HepG2 (cell line): ENCODE data around the gene AJM1. TPM values are rescaled to one million over a fixed set of nuclear protein-coding genes. Genes with fewer than 3 reads are reported as not detected.

Experiments
- ATAC-seq: fragments of 200-7000 bp; cut with Tn5 transposase; 3 replicates; pipeline ENCODE4 v1.9.1; 2020; ENCODE audit warnings: mild to moderate bottlenecking, moderate library complexity
- BruUV-seq: library from RNA; stranded (reverse); fragments of 400-500 nt; replicated peaks from 2 replicates; lab custom pipeline; 2021; lab: Mats Ljungman, UMichigan
- CTCF ChIA-PET: fragments of 300-600 bp; formaldehyde crosslinking; extraction: SDS; loops from one replicate; lab custom pipeline; 2021; ENCODE audit warnings: low total read pairs, inconsistent platforms, low intra/inter-chr PET ratio; lab: Yijun Ruan, JAX
- POLR2A ChIA-PET: fragments of 350-600 bp; sonication (Branson Sonifier 250); formaldehyde crosslinking; loops from one replicate; lab custom pipeline; 2020; ENCODE audit warnings: antibody characterized with exemption, inconsistent platforms; lab: Yijun Ruan, JAX
- DNase-seq: peaks from one replicate; pipeline ENCODE4 v3.0.0-alpha.2; 2015; ENCODE audit warnings: low spot score
- FAIRE-seq: peaks from 3 replicates; lab custom pipeline; 2011; peaks lifted over from hg19 to GRCh38; lab: Jason Lieb, UNC
- H2AFZ ChIP-seq: one replicate; pipeline ENCODE4 v1.6.1; 2011; ENCODE audit warnings: low read length, inconsistent platforms
- H3K27ac ChIP-seq: fragments of 300-600 bp; 3 replicates; pipeline ENCODE4 v1.8.0; 2011; ENCODE audit warnings: mixed run types, mild to moderate bottlenecking, mixed read lengths, low read length, inconsistent platforms; ENCODE audit not compliant: insufficient read depth; ENCODE audit errors: extremely low read length
- H3K27me3 ChIP-seq, 2 experiments: fragments of 200-600 bp in 1 of 2; 2 replicates in 1 of 2; 3 replicates in 1 of 2; pipeline versions ENCODE4 v1.6.0 to v1.8.0; 2011; ENCODE audit warnings: low read length in 2 of 2, mild to moderate bottlenecking in 2 of 2, moderate library complexity in 2 of 2, inconsistent platforms in 1 of 2; ENCODE audit not compliant: insufficient read depth in 2 of 2, control insufficient read depth in 1 of 2
- H3K36me3 ChIP-seq, 2 experiments: fragments of 200-600 bp in 1 of 2; replicated peaks in 1 of 2; 2 replicates in 1 of 2; 3 replicates in 1 of 2; pipeline versions ENCODE4 v1.5.1 to v1.8.0; 2011; ENCODE audit warnings: low read length in 2 of 2, inconsistent platforms in 1 of 2; ENCODE audit not compliant: insufficient read depth in 2 of 2, control insufficient read depth in 1 of 2
- H3K4me1 ChIP-seq: 2 replicates; pipeline ENCODE4 v1.5.1; 2012; ENCODE audit warnings: low read length, inconsistent platforms; ENCODE audit not compliant: insufficient read depth
- H3K4me2 ChIP-seq: 2 replicates; pipeline ENCODE4 v1.6.0; 2011; ENCODE audit warnings: low read depth, low read length, inconsistent platforms
- H3K4me3 ChIP-seq, 3 experiments: fragments of 200-600 bp in 1 of 3; sonication (generic), shearing (Covaris generic) in 1 of 3; replicated peaks in 1 of 3; 2 replicates each; pipeline ENCODE4 v1.5.1; 2011 to 2016; ENCODE audit warnings: low read length in 3 of 3, inconsistent platforms in 2 of 3, low read depth in 2 of 3, mild to moderate bottlenecking in 2 of 3, control low read depth in 1 of 3, mixed read lengths in 1 of 3; ENCODE audit not compliant: insufficient read depth in 1 of 3
- H3K79me2 ChIP-seq: one replicate; pipeline ENCODE4 v1.6.1; 2011; ENCODE audit warnings: low read length, inconsistent platforms; ENCODE audit not compliant: insufficient read depth
- H3K9ac ChIP-seq: 2 replicates; pipeline ENCODE4 v1.6.0; 2011; ENCODE audit warnings: mild to moderate bottlenecking, low read depth, low read length, inconsistent platforms; ENCODE audit not compliant: insufficient read depth
- H3K9me3 ChIP-seq: 2 replicates; pipeline ENCODE4 v1.5.1; 2012; ENCODE audit warnings: mild to moderate bottlenecking, low read length
- H4K20me1 ChIP-seq: 2 replicates; pipeline ENCODE4 v1.6.0; 2011; ENCODE audit warnings: inconsistent platforms, mild to moderate bottlenecking, low read length, moderate library complexity; ENCODE audit not compliant: insufficient read depth
- AHDC1 ChIP-seq: sonication (generic); formaldehyde crosslinking; IDR thresholded peaks from 2 replicates; pipeline ENCODE4 v1.5.1; 2020; ENCODE audit warnings: mild to moderate bottlenecking, missing genetic modification reagents, borderline replicate concordance
- CEBPB ChIP-seq: IDR thresholded peaks from 2 replicates; pipeline ENCODE4 v1.6.1; 2011; ENCODE audit warnings: low read depth, low read length, improper control_type of control experiment, borderline replicate concordance
- CEBPG ChIP-seq: IDR thresholded peaks from 2 replicates; pipeline ENCODE4 v1.6.1; 2016
- HNF1B ChIP-seq: sonication (generic); formaldehyde crosslinking; IDR thresholded peaks from 2 replicates; pipeline ENCODE4 v1.5.1; 2020; ENCODE audit warnings: mild to moderate bottlenecking, moderate library complexity, missing genetic modification reagents
- RARG ChIP-seq: sonication (generic); formaldehyde crosslinking; IDR thresholded peaks from 2 replicates; pipeline ENCODE4 v1.4.0; 2020; ENCODE audit warnings: low read depth, mild to moderate bottlenecking, missing genetic modification reagents
- ZNF281 ChIP-seq: sonication (generic); formaldehyde crosslinking; IDR thresholded peaks from 2 replicates; pipeline ENCODE4 v1.4.0; 2020; ENCODE audit warnings: missing genetic modification reagents, borderline replicate concordance
- ZNF576 ChIP-seq: sonication (generic); formaldehyde crosslinking; IDR thresholded peaks from 2 replicates; pipeline ENCODE4 v1.4.0; 2020; ENCODE audit warnings: mild to moderate bottlenecking, missing genetic modification reagents
- WGBS: methylation state at CpG from one replicate; pipeline ENCODE4 v1.1.6; 2017; ENCODE audit warnings: low lambda C conversion rate; 5-methylcytosine and 5-hydroxymethylcytosine counted together
- in situ Hi-C: cut with HindIII; loops from 2 replicates; pipeline ENCODE4 v1.10.0; 2017; ENCODE audit warnings: low pct_unique_long_range_greater_than_20kb; ENCODE audit not compliant: extremely low pct_ligation_motif_present
- intact Hi-C: fragments of 100-400 bp; cut with micrococcal nuclease; formaldehyde crosslinking; loops from one replicate; pipeline ENCODE4 v1.10.0; 2022; ENCODE audit not compliant: unreplicated experiment
- polyA plus RNA-seq, 8 experiments: library from polyadenylated mRNA; depleted of rRNA in 3 of 8; stranded (reverse) in 7 of 8; unstranded in 1 of 8; fragments of >200 nt; fragmentation: Illumina TruSeq in 4 of 8; extraction: Trizol in 4 of 8; gene quantifications; 2 replicates each; pipeline versions ENCODE4 v1.2.1 to v1.2.3, GENCODE V29; 2011 to 2016; ENCODE audit warnings: low read depth in 4 of 8, missing spikeins in 1 of 8, mixed read lengths in 1 of 8; ENCODE audit not compliant: insufficient read depth in 1 of 8
- total RNA-seq, 5 experiments: library from RNA; depleted of rRNA; stranded (reverse); fragments of >200 nt; fragmentation: Illumina TruSeq; extraction: Trizol; gene quantifications; 2 replicates each; pipeline ENCODE4 v1.2.3, GENCODE V29; 2016; ENCODE audit warnings: low read depth in 1 of 5

Gene AJM1
- total and polyA plus RNA-seq, 2 of the 13 experiments (the other 11 are each of a cell fraction or from before 2014, with no cell fraction given) = 1.1 to 1.2 TPM

GRCh38 chr9:136875155-136875554, 32.9 kb downstream of the AJM1 start:
- Histone ChIP-seq H3K36me3 (no peaks in the 10 kb centered on the region), H3K4me3 (no peak overlapping the region), H3K9me3 (peaks cover 13% of the 10 kb centered on the region), H4K20me1 (no peaks in the 10 kb centered on the region), H3K9ac (no peak overlapping the region), H3K27me3 (peaks cover 0 to 4% of the 10 kb centered on the region in 2 experiments; a peak in 3 of 5 replicates), H3K4me1 (peaks cover 8% of the 10 kb centered on the region; the same call in 1 of the 2 replicates), H2AFZ (no peak overlapping the region), H3K4me2 (no peak overlapping the region), H3K79me2 (no peaks in the 10 kb centered on the region), H3K27ac (no peak overlapping the region)
- TF ChIP-seq RARG (CRISPR knock-in tag) = no peak
- peak; percentile 5; the same call in 1 of the 2 replicates for TF ChIP-seq CEBPG (CRISPR knock-in tag)
- TF ChIP-seq CEBPB = peak; percentile 40; the same call in 1 of the 2 replicates
- no TSS peak for BruUV-seq
- POLR2A ChIA-PET = interaction anchor here (1.1 to 1.2 kb wide), 2 partner anchors 10 to 21 kb away, joined by 3 read pairs; no protein-coding TSS in a partner anchor
- CTCF ChIA-PET = no interaction called here
- FAIRE-seq = no peak
- no peak for DNase-seq
- in situ Hi-C loops (no loop called here), intact Hi-C loops (no loop called here)
- no peak for ATAC-seq
- 64% methylated on average over 6 of the region's 6 CpGs for WGBS

- Histone ChIP-seq H3K79me2 (no peaks in the 10 kb centered on the region), H3K4me3 (no peak overlapping the region), H4K20me1 (no peaks in the 10 kb centered on the region), H3K36me3 (no peaks in the 10 kb centered on the region), H3K27me3 (peaks cover 0 to 4% of the 10 kb centered on the region in 2 experiments; a peak in 3 of 5 replicates), H3K4me1 (peaks cover 20% of the 10 kb centered on the region), H3K9me3 (peaks cover 13% of the 10 kb centered on the region), H3K27ac (no peak overlapping the region), H2AFZ (no peak overlapping the region), H3K4me2 (no peak overlapping the region), H3K9ac (no peak overlapping the region)
- ATAC-seq (no peak), FAIRE-seq (no peak), DNase-seq (no peak)
- CTCF ChIA-PET = no interaction called here
- in situ Hi-C loops (no loop called here), intact Hi-C loops (no loop called here)
- BruUV-seq = no TSS peak
- POLR2A ChIA-PET = no interaction called here
- WGBS = 53% methylated on average over 4 of the region's 5 CpGs
- TF ChIP-seq ZNF576 (CRISPR knock-in tag) (no peak), HNF1B (no peak), ZNF281 (no peak), AHDC1 (CRISPR knock-in tag) (no peak)
Measured at GRCh38 chr9:136876476-136876875, 34.2 kb downstream of the AJM1 start.
